GM12891 (cell line): ENCODE data around the gene KIF23.

Experiments
- PAX5 ChIP-seq: IDR thresholded peaks from 2 replicates; pipeline ENCODE4 v1.6.1; 2011; ENCODE audit warnings: low read length, moderate library complexity, mild to moderate bottlenecking; ENCODE audit not compliant: insufficient read depth, severe bottlenecking
- POLR2A ChIP-seq: IDR thresholded peaks from 2 replicates; pipeline ENCODE4 v1.6.1; 2011; ENCODE audit warnings: low read depth, low read length, control low read depth
- POLR2AphosphoS5 ChIP-seq: IDR thresholded peaks from 2 replicates; pipeline ENCODE4 v1.6.1; 2011; ENCODE audit warnings: low read depth, low read length, control low read depth
- POU2F2 ChIP-seq: IDR thresholded peaks from 2 replicates; pipeline ENCODE4 v1.6.1; 2011; ENCODE audit warnings: low read depth, mild to moderate bottlenecking, control low read depth, low read length, moderate library complexity
- SPI1 ChIP-seq: IDR thresholded peaks from 2 replicates; pipeline ENCODE4 v1.6.1; 2011; ENCODE audit warnings: low read depth, low read length, control low read depth
- TAF1 ChIP-seq: IDR thresholded peaks from 2 replicates; pipeline ENCODE4 v1.6.1; 2011; ENCODE audit warnings: low read depth, low read length, control low read depth

DNA sequence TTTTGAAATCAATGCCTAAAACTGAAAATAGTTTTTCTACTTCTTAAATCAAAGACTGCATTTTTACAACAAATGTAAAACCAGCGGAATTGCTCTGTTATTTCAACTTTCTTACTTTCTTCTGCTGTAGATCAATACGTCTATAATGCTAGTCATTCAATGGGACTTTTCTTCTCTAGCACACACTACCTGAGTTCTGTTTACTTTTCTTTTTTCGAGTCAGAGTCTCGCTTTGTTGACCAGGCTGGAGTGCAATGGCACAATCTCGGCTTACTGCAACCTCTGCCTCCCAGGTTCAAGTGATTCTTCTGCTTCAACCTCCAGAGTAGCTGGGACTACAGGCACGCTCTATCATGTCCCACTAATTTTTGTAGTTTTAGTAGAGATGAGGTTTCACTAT lies 40.7 kb upstream of the KIF23 start:
- TF ChIP-seq POLR2A (no peak), PAX5 (no peak), POU2F2 (no peak), POLR2AphosphoS5 (no peak), TAF1 (no peak), SPI1 (no peak)
